ENCODE data around the gene GRK2.

Gene GRK2

DNA sequence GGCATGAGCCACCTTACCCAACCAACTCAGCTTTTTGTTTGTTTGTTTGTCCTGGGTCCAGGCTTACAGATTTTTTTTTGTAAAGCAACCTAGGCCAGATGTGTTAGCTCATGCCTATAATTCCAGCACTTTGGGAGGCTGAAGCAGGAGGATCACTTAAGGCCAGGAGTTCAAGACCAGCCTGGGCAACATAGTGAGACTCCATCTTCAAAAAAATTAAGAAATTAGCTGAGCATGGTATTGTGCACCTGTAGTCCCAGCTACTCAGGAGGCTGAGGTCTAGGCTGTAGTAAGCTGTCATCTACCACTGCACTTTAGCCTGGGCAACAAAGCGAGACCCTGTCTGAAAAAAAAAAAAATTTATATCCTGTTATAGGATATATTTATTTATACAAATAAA is 28.7 kb upstream of the GRK2 start:
- no peak overlapping the region for H3K27ac ChIP-seq
- H3K27me3 ChIP-seq, result no peaks in the 10 kb centered on the region
- H3K36me3 ChIP-seq, result peaks cover 38% of the 10 kb centered on the region
- H3K9me3 ChIP-seq, result no peaks in the 10 kb centered on the region
- peaks cover 36 to 40% of the 10 kb centered on the region in 2 experiments for H3K4me1 ChIP-seq (ENCODE audit: control insufficient read depth in 1 of 2, insufficient read depth in 1 of 2, low read depth in 1 of 2, low read length in 1 of 2)
- H3K4me3 ChIP-seq (ENCODE audit: low read depth in 1 of 2, low read length in 1 of 2), result no peak overlapping the region
- TF ChIP-seq, protein P1, sequence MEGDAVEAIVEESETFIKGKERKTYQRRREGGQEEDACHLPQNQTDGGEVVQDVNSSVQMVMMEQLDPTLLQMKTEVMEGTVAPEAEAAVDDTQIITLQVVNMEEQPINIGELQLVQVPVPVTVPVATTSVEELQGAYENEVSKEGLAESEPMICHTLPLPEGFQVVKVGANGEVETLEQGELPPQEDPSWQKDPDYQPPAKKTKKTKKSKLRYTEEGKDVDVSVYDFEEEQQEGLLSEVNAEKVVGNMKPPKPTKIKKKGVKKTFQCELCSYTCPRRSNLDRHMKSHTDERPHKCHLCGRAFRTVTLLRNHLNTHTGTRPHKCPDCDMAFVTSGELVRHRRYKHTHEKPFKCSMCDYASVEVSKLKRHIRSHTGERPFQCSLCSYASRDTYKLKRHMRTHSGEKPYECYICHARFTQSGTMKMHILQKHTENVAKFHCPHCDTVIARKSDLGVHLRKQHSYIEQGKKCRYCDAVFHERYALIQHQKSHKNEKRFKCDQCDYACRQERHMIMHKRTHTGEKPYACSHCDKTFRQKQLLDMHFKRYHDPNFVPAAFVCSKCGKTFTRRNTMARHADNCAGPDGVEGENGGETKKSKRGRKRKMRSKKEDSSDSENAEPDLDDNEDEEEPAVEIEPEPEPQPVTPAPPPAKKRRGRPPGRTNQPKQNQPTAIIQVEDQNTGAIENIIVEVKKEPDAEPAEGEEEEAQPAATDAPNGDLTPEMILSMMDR (IDR thresholded peaks at IDR 0.05), result no peak

DNA sequence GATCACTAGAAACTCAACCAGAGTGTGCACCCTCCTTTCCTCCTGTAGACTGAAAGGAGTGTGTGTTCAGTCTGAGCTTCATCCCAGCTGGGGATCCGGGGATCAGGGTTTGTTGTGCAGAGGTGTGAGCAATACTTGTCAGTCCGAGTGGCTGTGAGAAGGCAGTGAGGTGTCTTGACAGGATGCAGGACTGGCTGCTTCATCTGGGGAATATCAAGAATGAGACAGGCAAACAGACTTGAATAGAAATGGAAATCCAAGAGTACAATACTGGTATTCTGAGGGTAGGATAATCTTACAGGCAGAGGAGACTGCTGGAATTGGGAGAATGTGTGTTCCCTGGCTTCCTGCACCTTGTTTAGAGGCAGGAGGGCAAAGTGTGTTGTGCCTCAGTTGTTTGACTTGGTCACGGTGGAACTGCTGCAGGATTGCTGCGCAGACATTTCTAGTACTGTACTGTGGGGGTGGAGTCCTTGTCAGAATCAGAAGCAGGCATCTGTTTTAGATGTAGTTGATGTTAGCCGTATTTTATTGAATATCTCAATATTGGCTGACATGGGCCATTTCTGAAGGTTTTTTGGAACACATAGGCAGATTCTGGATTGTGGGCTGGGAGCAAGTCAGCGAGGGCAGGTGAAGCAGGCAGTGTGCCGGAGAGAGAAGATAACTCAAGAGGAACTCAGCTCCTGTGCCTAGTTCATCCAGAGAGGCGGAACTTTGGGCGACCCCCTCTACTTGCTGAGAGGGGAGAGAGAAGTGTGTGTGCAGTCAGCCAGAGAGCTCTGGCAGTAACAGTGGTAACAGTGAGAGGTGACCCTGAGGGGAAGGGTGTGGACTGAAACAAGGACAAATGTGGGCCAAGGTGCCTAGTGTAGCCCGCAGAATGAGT is 27.1 kb upstream of the GRK2 start:
- Histone ChIP-seq H3K4me3 (ENCODE audit: low read depth in 1 of 2, low read length in 1 of 2) (peak overlapping the region; percentile 46 to 54), H3K27me3 (no peaks in the 10 kb centered on the region), H3K36me3 (peaks cover 38% of the 10 kb centered on the region), H3K27ac (peak overlapping the region; percentile 81), H3K9me3 (no peaks in the 10 kb centered on the region), H3K4me1 (ENCODE audit: control insufficient read depth in 1 of 2, insufficient read depth in 1 of 2, low read depth in 1 of 2, low read length in 1 of 2) (peaks cover 36 to 40% of the 10 kb centered on the region in 2 experiments)
- TF ChIP-seq, protein P1 (IDR thresholded peaks at IDR 0.05), result no peak

DNA sequence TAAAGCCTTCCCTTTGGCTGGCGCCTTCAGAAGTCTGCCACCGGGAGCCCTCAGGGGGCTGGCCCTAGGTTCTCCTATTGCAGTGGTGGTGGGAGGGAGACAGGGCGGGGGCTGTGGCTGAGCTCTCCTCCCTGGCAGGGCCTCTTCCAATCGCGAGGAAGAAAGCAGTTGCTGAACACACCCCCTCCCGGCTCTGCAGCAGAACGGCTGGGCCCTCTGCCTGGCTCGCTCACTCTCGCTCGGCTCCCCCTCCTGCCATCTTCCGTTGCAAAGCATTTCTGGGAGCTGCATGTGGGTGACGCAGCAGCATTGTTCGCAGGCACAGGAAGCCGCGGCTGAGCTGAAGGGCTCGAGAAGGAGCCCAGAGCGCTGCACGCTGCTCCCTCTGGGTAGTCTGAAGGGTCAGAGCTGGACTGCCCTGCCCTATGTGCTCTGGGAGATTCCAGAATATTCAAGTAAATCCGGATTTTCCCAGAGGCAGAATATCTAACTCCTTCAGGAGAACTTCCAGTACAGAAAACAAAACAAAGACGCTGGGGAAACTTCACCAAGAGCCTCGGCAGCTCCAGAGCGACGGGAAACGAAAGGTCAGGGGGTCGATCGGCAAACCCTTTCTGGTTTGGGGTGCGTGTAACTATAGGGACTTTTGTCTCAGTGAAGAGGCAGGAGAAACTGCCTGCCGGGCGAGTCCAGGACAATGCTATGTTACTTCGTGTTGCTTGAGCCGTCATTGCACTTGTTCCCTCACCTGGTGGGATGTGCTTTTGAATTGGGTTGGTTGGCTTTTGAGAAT is 26.3 kb upstream of the GRK2 start:
- Histone ChIP-seq H3K27ac (peak overlapping the region; percentile 81), H3K4me1 (ENCODE audit: control insufficient read depth in 1 of 2, insufficient read depth in 1 of 2, low read depth in 1 of 2, low read length in 1 of 2) (peaks cover 36 to 40% of the 10 kb centered on the region in 2 experiments), H3K27me3 (no peaks in the 10 kb centered on the region), H3K36me3 (peaks cover 40% of the 10 kb centered on the region), H3K9me3 (no peaks in the 10 kb centered on the region), H3K4me3 (ENCODE audit: low read depth in 1 of 2, low read length in 1 of 2) (peak overlapping the region; percentile 46 to 54)
- TF ChIP-seq, protein P1 (IDR thresholded peaks at IDR 0.05), result no peak

DNA sequence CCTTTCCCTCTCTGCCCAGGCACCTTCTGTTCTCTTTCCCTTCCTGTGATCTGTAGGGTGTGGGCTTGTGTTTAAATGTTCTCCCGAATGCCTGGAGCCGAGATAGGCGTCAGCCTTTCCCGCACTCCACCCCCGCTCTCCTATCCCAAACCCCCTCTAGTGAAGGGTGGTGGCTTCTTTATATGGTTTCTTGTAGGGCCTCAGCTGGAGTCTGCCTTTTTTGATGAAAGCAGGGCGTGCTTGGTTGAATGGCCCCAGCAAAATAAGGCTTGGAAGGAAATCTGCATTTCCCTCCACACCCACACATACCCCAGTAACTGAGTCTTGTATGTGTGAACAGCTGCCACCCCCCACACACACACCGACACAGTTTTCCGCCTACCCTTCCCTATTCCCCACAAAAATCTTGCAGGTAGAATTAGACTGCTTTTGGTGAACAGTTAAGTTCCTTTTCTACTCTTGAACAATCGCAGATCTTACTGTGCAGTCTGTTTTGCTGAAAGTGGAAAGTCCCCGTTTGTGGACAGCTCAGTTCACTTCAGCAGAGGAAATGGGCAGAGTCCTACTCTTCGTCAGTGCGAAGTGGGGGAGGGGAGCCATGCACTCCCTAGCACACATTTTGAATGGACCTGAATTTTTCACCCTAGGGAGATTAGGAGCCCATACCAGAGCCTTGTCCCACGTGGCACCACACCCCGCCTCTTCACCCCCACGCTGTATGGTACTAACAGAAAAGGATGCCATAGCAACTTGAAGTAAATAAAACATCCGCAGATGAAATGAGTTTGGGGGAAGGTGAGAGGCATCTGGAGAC is 25.5 kb upstream of the GRK2 start:
- H3K4me3 ChIP-seq (ENCODE audit: low read depth in 1 of 2, low read length in 1 of 2), result peak overlapping the region; percentile 46 to 54
- H3K9me3 ChIP-seq, result no peaks in the 10 kb centered on the region
- TF ChIP-seq, protein P1 (IDR thresholded peaks at IDR 0.05), result no peak
- H3K27ac ChIP-seq, result peak overlapping the region; percentile 81
- no peaks in the 10 kb centered on the region for H3K27me3 ChIP-seq
- H3K36me3 ChIP-seq, result peaks cover 42% of the 10 kb centered on the region
- peaks cover 36 to 40% of the 10 kb centered on the region in 2 experiments for H3K4me1 ChIP-seq (ENCODE audit: control insufficient read depth in 1 of 2, insufficient read depth in 1 of 2, low read depth in 1 of 2, low read length in 1 of 2)

DNA sequence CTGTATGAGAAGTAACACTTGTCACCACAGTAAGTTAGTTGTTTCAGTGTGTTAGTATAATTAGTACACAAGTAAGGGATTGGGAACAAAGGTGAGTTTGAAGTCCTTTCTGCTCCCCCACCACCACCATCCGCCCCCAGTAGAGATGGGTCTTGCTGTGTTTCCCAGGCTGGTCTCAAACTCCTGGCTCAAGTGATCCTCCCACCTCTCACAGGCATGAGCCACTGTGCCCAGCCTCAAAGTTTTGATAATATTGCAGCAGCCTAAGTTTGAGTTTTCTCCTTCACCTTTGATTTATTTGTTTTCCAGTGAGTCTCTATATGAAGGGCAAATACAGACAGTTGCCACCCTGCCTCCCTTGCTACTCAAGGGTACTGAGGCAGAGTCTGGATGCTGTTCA is 23.7 kb upstream of the GRK2 start:
- H3K27me3 ChIP-seq, result no peaks in the 10 kb centered on the region
- no peak overlapping the region for H3K27ac ChIP-seq
- no peaks in the 10 kb centered on the region for H3K9me3 ChIP-seq
- H3K4me3 ChIP-seq (ENCODE audit: low read depth in 1 of 2, low read length in 1 of 2), result no peak overlapping the region
- H3K4me1 ChIP-seq (ENCODE audit: control insufficient read depth in 1 of 2, insufficient read depth in 1 of 2, low read depth in 1 of 2, low read length in 1 of 2), result peaks cover 36 to 40% of the 10 kb centered on the region in 2 experiments
- peaks cover 54% of the 10 kb centered on the region for H3K36me3 ChIP-seq
- TF ChIP-seq, protein P1 (IDR thresholded peaks at IDR 0.05), result no peak
